ENCODE data around the gene PTH1R. TPM values are rescaled to one million over a fixed set of nuclear protein-coding genes. Genes with fewer than 3 reads are reported as not detected.

PTH1R gene
- total and polyA plus RNA-seq, 10 of the 15 experiments (the other 5 are each of a cell fraction or from before 2014, with no cell fraction given) = not detected

GRCh38 chr3:46934072-46934471 lies 56.6 kb downstream of the PTH1R start:
- POLR2A ChIA-PET = interaction anchor here (0.6 to 12.6 kb wide), 9 partner anchors 8 to 46 kb away, joined by 3 to 163 read pairs (median 3); partner anchors contain the start of gene NBEAL2

More at GRCh38 chr3:46934072-46934471, 56.6 kb downstream of the PTH1R start:
- no peak for TF ChIP-seq PKNOX1 (IDR thresholded peaks at IDR 0.05)
- no peak for TF ChIP-seq ATF3 (IDR thresholded peaks at IDR 0.05; ENCODE audit: borderline replicate concordance, extremely low read depth, low read depth, low read length)
- TF ChIP-seq POLR2A (IDR thresholded peaks at IDR 0.05; ENCODE audit: low read depth, low read length) = no peak
- TF ChIP-seq RBBP5 (conservative IDR thresholded peaks at IDR 0.05) = no peak
- no peak for TF ChIP-seq E2F8 (IDR thresholded peaks at IDR 0.05; ENCODE audit: low read depth, partially characterized antibody)
- TF ChIP-seq IKZF1 (conservative IDR thresholded peaks at IDR 0.05) = no peak
- no peak for TF ChIP-seq NFYB (IDR thresholded peaks at IDR 0.05; ENCODE audit: insufficient read depth, low read depth, low read length)
- no peak for TF ChIP-seq NKRF (conservative IDR thresholded peaks at IDR 0.05)
- TF ChIP-seq SP1 (IDR thresholded peaks at IDR 0.05; ENCODE audit: low read depth, low read length) = no peak
- TF ChIP-seq CHD1 (IDR thresholded peaks at IDR 0.05; ENCODE audit: low read depth, low read length) = no peak
- no peak for TF ChIP-seq DPF2 (IDR thresholded peaks at IDR 0.05)
- no peak for TF ChIP-seq EED (IDR thresholded peaks at IDR 0.05; ENCODE audit: low read depth)
- TF ChIP-seq STAT3 (IDR thresholded peaks at IDR 0.05; ENCODE audit: low read depth, low read length) = no peak
- TF ChIP-seq E4F1 (IDR thresholded peaks at IDR 0.05; ENCODE audit: borderline replicate concordance, partially characterized antibody) = no peak
- peaks cover 55% of the 10 kb centered on the region for H3K4me1 ChIP-seq (ENCODE audit: control insufficient read depth, insufficient read depth, low read length)
- in situ Hi-C loops (cut with MboI) (no loop called here), intact Hi-C loops (cut with micrococcal nuclease; ENCODE audit: unreplicated experiment) (no loop called here)
- no peaks in the 10 kb centered on the region for H3K27me3 ChIP-seq (replicated peaks in 1 of 2; ENCODE audit: control insufficient read depth in 2 of 2, insufficient read depth in 2 of 2, low read length in 1 of 2)
- no peak overlapping the region for H3K4me2 ChIP-seq (ENCODE audit: control insufficient read depth, insufficient read depth)
- no peak overlapping the region for H3K4me3 ChIP-seq
- no peak overlapping the region for H3K9ac ChIP-seq (ENCODE audit: control insufficient read depth, insufficient read depth, low read length)
- peaks cover 74% of the 10 kb centered on the region for H3K79me2 ChIP-seq (ENCODE audit: control insufficient read depth, insufficient read depth, low read length)
- H4K20me1 ChIP-seq (ENCODE audit: control insufficient read depth, insufficient read depth) = no peaks in the 10 kb centered on the region
- FAIRE-seq (no peak), DNase-seq (ENCODE audit: low read depth, low spot score) (no peak), ATAC-seq (no peak)
- SMC1A ChIA-PET (ENCODE audit: uncharacterized antibody, unreplicated experiment) = interaction anchor here (1.1 to 17.5 kb wide), 9 partner anchors 7 to 64 kb away, joined by 3 to 298 read pairs (median 5); partner anchors contain the start of genes CCDC12 and NBEAL2
- H3K9me3 ChIP-seq (replicated peaks; ENCODE audit: control insufficient read depth, insufficient read depth, low read length) = peaks cover 8% of the 10 kb centered on the region
- peaks cover 33 to 54% of the 10 kb centered on the region in 2 experiments for H3K36me3 ChIP-seq (ENCODE audit: control insufficient read depth in 2 of 2, insufficient read depth in 2 of 2, low read length in 1 of 2)
- BruUV-seq (replicated peaks) = no TSS peak
- RAD21 ChIA-PET (ENCODE audit: unreplicated experiment) = interaction anchor here (0.7 to 5.3 kb wide), 9 partner anchors 8 to 52 kb away, joined by 3 to 48 read pairs (median 4); no protein-coding TSS in a partner anchor
- no peak overlapping the region for H2AFZ ChIP-seq (ENCODE audit: control insufficient read depth, low read depth, low read length)
- 69% methylated on average over 2 of the region's 2 CpGs for WGBS (ENCODE audit: insufficient coverage, insufficient replicate concordance, low lambda C conversion rate, missing lambda C conversion rate)
- peak overlapping the region; percentile 8; the same call in 1 of the 2 replicates for H3K27ac ChIP-seq (ENCODE audit: control insufficient read depth, insufficient read depth)
- CTCF ChIA-PET = interaction anchor here (1.0 to 7.2 kb wide), 9 partner anchors 9 to 88 kb away, joined by 3 to 27 read pairs (median 4); no protein-coding TSS in a partner anchor

All from GM12878 (cell line).